ENCODE measurements around the gene CDKN2B-AS1.

Gene CDKN2B-AS1

GRCh38 chr9:22136461-22137096 lies 142.0 kb downstream of the CDKN2B-AS1 start:
- no peak overlapping the region for H2BK120ac ChIP-seq (ENCODE audit: insufficient read depth, low read length, poor library complexity)
- H3K14ac ChIP-seq (ENCODE audit: low read length), result no peak overlapping the region
- no peak overlapping the region for H3K9ac ChIP-seq (ENCODE audit: low read length)
- no peak overlapping the region for H3K4me3 ChIP-seq (ENCODE audit: low read depth, low read length)
- no peak overlapping the region for H4K12ac ChIP-seq (ENCODE audit: low read depth, low read length)
- H2AK5ac ChIP-seq (ENCODE audit: low read length), result no peak overlapping the region
- peaks cover 21% of the 10 kb centered on the region for H3K79me1 ChIP-seq (ENCODE audit: low read length)
- no peaks in the 10 kb centered on the region for H3K9me3 ChIP-seq (ENCODE audit: insufficient read depth, low read depth, low read length)
- no peak overlapping the region for H3K23ac ChIP-seq (ENCODE audit: low read length)
- H2BK5ac ChIP-seq (ENCODE audit: low read depth, low read length, poor library complexity), result no peak overlapping the region
- WGBS (ENCODE audit: extremely low coverage, insufficient coverage, insufficient read length), result no CpG with 5 or more reads among the region's 3 CpGs
- H2AFZ ChIP-seq (ENCODE audit: insufficient read depth, low read length, poor library complexity), result no peak overlapping the region
- H2BK12ac ChIP-seq (ENCODE audit: low read length), result no peak overlapping the region
- no peaks in the 10 kb centered on the region for H3K27me3 ChIP-seq (ENCODE audit: insufficient read depth, low read length)
- no peaks in the 10 kb centered on the region for H3K79me2 ChIP-seq (ENCODE audit: control insufficient read depth, insufficient read depth, low read length, poor library complexity)
- H3K27ac ChIP-seq (ENCODE audit: low read depth, low read length), result peak overlapping the region; percentile 37
- no peaks in the 10 kb centered on the region for H3K36me3 ChIP-seq (ENCODE audit: control insufficient read depth in 1 of 2, insufficient read depth in 2 of 2, low read length in 2 of 2)
- no peaks in the 10 kb centered on the region for H3K4me1 ChIP-seq (ENCODE audit: control insufficient read depth in 1 of 2, insufficient read depth in 2 of 2, low read length in 2 of 2)
- peak; percentile 60 to 83 for DNase-seq
- no peak overlapping the region for H3K4me2 ChIP-seq (ENCODE audit: low read length)
- no peak overlapping the region for H3K18ac ChIP-seq (ENCODE audit: low read length)
- H3K4ac ChIP-seq (ENCODE audit: low read depth, low read length), result no peak overlapping the region
- no peak overlapping the region for H4K91ac ChIP-seq (ENCODE audit: low read depth, low read length)
- no peak overlapping the region for H4K8ac ChIP-seq (ENCODE audit: low read depth, low read length)

DNA sequence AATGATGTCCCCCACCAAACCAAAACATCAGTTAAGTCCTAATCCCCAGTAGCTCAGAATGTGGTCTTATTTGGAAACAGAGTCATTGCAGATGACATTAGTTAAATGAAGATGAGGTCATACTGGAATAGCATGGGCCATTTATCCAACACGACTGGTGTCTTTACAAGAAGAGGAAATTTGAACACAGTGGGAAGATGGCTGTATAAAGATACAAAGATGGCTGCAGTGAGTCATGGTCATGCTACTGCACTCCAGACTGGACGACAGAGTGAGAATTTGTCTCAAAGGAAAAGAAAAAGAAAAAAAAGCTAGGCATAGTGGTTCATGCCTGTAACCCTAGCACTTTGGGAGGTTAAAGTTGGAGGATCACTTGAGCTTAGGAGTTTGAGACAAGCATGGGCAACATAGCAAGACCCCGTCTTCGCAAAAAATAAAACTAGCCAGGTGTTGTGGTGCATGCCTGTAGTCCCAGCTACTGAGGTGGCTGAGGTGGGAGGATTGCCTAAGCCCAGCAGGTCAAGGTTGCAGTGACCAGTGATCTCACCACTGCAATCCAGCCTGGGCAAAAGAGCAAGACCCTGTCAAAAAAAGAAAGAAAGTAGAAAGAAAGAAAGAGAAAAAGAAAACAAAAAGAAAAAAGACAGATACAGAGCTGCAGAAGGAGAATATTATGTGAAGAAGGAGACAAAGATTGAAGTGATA lies 144.5 kb downstream of the CDKN2B-AS1 start:
- Histone ChIP-seq H3K4me3 (ENCODE audit: low read depth, low read length) (no peak overlapping the region), H4K12ac (ENCODE audit: low read depth, low read length) (no peak overlapping the region), H4K8ac (ENCODE audit: low read depth, low read length) (no peak overlapping the region), H3K9me3 (ENCODE audit: insufficient read depth, low read depth, low read length) (no peaks in the 10 kb centered on the region), H3K4me1 (ENCODE audit: control insufficient read depth in 1 of 2, insufficient read depth in 2 of 2, low read length in 2 of 2) (peaks cover 0 to 2% of the 10 kb centered on the region in 2 experiments), H2AK5ac (ENCODE audit: low read length) (no peak overlapping the region), H3K79me1 (ENCODE audit: low read length) (peaks cover 19% of the 10 kb centered on the region), H2BK120ac (ENCODE audit: insufficient read depth, low read length, poor library complexity) (peak overlapping the region; percentile 85), H3K18ac (ENCODE audit: low read length) (no peak overlapping the region), H3K23ac (ENCODE audit: low read length) (no peak overlapping the region), H3K4me2 (ENCODE audit: low read length) (no peak overlapping the region), H3K27me3 (ENCODE audit: insufficient read depth, low read length) (no peaks in the 10 kb centered on the region), H2BK12ac (ENCODE audit: low read length) (peak overlapping the region; percentile 19), H3K14ac (ENCODE audit: low read length) (no peak overlapping the region), H3K79me2 (ENCODE audit: control insufficient read depth, insufficient read depth, low read length, poor library complexity) (no peaks in the 10 kb centered on the region), H4K91ac (ENCODE audit: low read depth, low read length) (peak overlapping the region; percentile 63), H2BK5ac (ENCODE audit: low read depth, low read length, poor library complexity) (peak overlapping the region; percentile 73), H2AFZ (ENCODE audit: insufficient read depth, low read length, poor library complexity) (no peak overlapping the region), H3K27ac (ENCODE audit: low read depth, low read length) (no peak overlapping the region), H3K9ac (ENCODE audit: low read length) (no peak overlapping the region), H3K4ac (ENCODE audit: low read depth, low read length) (no peak overlapping the region), H3K36me3 (ENCODE audit: control insufficient read depth in 1 of 2, insufficient read depth in 2 of 2, low read length in 2 of 2) (no peaks in the 10 kb centered on the region)
- DNase-seq, result no peak
- no CpG with 5 or more reads among the region's 4 CpGs for WGBS (ENCODE audit: extremely low coverage, insufficient coverage, insufficient read length)

- peak overlapping the region; percentile 18 for H4K91ac ChIP-seq (ENCODE audit: low read depth, low read length)
- no CpG with 5 or more reads among the region's 1 CpG for WGBS (ENCODE audit: extremely low coverage, insufficient coverage, insufficient read length)
- H3K79me1 ChIP-seq (ENCODE audit: low read length), result peaks cover 14% of the 10 kb centered on the region
Measured at GRCh38 chr9:22141908-22142307, 147.3 kb downstream of the CDKN2B-AS1 start.

GRCh38 chr9:22142671-22143070 lies 148.1 kb downstream of the CDKN2B-AS1 start:
- no peak overlapping the region for H3K14ac ChIP-seq (ENCODE audit: low read length)
- no peak overlapping the region for H4K91ac ChIP-seq (ENCODE audit: low read depth, low read length)
- no peak overlapping the region for H3K4me2 ChIP-seq (ENCODE audit: low read length)
- peaks cover 17% of the 10 kb centered on the region for H3K79me1 ChIP-seq (ENCODE audit: low read length)
- H3K4me3 ChIP-seq (ENCODE audit: low read depth, low read length), result no peak overlapping the region
- no peak overlapping the region for H2BK5ac ChIP-seq (ENCODE audit: low read depth, low read length, poor library complexity)
- no peak overlapping the region for H2AK5ac ChIP-seq (ENCODE audit: low read length)
- no peak overlapping the region for H3K9ac ChIP-seq (ENCODE audit: low read length)
- no CpG with 5 or more reads among the region's 2 CpGs for WGBS (ENCODE audit: extremely low coverage, insufficient coverage, insufficient read length)
- no peak overlapping the region for H2AFZ ChIP-seq (ENCODE audit: insufficient read depth, low read length, poor library complexity)
- H3K4me1 ChIP-seq (ENCODE audit: control insufficient read depth in 1 of 2, insufficient read depth in 2 of 2, low read length in 2 of 2), result peaks cover 0 to 2% of the 10 kb centered on the region in 2 experiments
- H3K79me2 ChIP-seq (ENCODE audit: control insufficient read depth, insufficient read depth, low read length, poor library complexity), result no peaks in the 10 kb centered on the region
- H3K27me3 ChIP-seq (ENCODE audit: insufficient read depth, low read length), result no peaks in the 10 kb centered on the region
- no peaks in the 10 kb centered on the region for H3K36me3 ChIP-seq (ENCODE audit: control insufficient read depth in 1 of 2, insufficient read depth in 2 of 2, low read length in 2 of 2)
- no peak overlapping the region for H3K23ac ChIP-seq (ENCODE audit: low read length)
- H4K12ac ChIP-seq (ENCODE audit: low read depth, low read length), result no peak overlapping the region
- H3K27ac ChIP-seq (ENCODE audit: low read depth, low read length), result no peak overlapping the region
- H3K18ac ChIP-seq (ENCODE audit: low read length), result no peak overlapping the region
- no peaks in the 10 kb centered on the region for H3K9me3 ChIP-seq (ENCODE audit: insufficient read depth, low read depth, low read length)
- H3K4ac ChIP-seq (ENCODE audit: low read depth, low read length), result no peak overlapping the region
- no peak for DNase-seq
- H2BK12ac ChIP-seq (ENCODE audit: low read length), result no peak overlapping the region
- H2BK120ac ChIP-seq (ENCODE audit: insufficient read depth, low read length, poor library complexity), result no peak overlapping the region
- H4K8ac ChIP-seq (ENCODE audit: low read depth, low read length), result no peak overlapping the region

More at GRCh38 chr9:22141908-22142307, 147.3 kb downstream of the CDKN2B-AS1 start:
- Histone ChIP-seq H3K36me3 (ENCODE audit: control insufficient read depth in 1 of 2, insufficient read depth in 2 of 2, low read length in 2 of 2) (no peaks in the 10 kb centered on the region), H4K12ac (ENCODE audit: low read depth, low read length) (no peak overlapping the region), H3K27ac (ENCODE audit: low read depth, low read length) (no peak overlapping the region), H3K4me3 (ENCODE audit: low read depth, low read length) (no peak overlapping the region), H3K23ac (ENCODE audit: low read length) (no peak overlapping the region), H3K4ac (ENCODE audit: low read depth, low read length) (no peak overlapping the region), H2AK5ac (ENCODE audit: low read length) (no peak overlapping the region), H3K4me2 (ENCODE audit: low read length) (no peak overlapping the region), H3K18ac (ENCODE audit: low read length) (no peak overlapping the region), H2BK12ac (ENCODE audit: low read length) (no peak overlapping the region), H3K9me3 (ENCODE audit: insufficient read depth, low read depth, low read length) (no peaks in the 10 kb centered on the region), H2BK120ac (ENCODE audit: insufficient read depth, low read length, poor library complexity) (peak overlapping the region; percentile 24), H2AFZ (ENCODE audit: insufficient read depth, low read length, poor library complexity) (no peak overlapping the region), H3K27me3 (ENCODE audit: insufficient read depth, low read length) (no peaks in the 10 kb centered on the region), H3K79me2 (ENCODE audit: control insufficient read depth, insufficient read depth, low read length, poor library complexity) (no peaks in the 10 kb centered on the region), H2BK5ac (ENCODE audit: low read depth, low read length, poor library complexity) (no peak overlapping the region), H3K14ac (ENCODE audit: low read length) (no peak overlapping the region), H3K9ac (ENCODE audit: low read length) (no peak overlapping the region), H3K4me1 (ENCODE audit: control insufficient read depth in 1 of 2, insufficient read depth in 2 of 2, low read length in 2 of 2) (peaks cover 0 to 2% of the 10 kb centered on the region in 2 experiments), H4K8ac (ENCODE audit: low read depth, low read length) (no peak overlapping the region)
- no peak for DNase-seq

All from trophoblast cell (in vitro differentiated cells and primary cell).